ENCODE data around the gene EIF4G1. TPM values are rescaled to one million over a fixed set of nuclear protein-coding genes. Genes with fewer than 3 reads are reported as not detected.

Gene EIF4G1, protein sequence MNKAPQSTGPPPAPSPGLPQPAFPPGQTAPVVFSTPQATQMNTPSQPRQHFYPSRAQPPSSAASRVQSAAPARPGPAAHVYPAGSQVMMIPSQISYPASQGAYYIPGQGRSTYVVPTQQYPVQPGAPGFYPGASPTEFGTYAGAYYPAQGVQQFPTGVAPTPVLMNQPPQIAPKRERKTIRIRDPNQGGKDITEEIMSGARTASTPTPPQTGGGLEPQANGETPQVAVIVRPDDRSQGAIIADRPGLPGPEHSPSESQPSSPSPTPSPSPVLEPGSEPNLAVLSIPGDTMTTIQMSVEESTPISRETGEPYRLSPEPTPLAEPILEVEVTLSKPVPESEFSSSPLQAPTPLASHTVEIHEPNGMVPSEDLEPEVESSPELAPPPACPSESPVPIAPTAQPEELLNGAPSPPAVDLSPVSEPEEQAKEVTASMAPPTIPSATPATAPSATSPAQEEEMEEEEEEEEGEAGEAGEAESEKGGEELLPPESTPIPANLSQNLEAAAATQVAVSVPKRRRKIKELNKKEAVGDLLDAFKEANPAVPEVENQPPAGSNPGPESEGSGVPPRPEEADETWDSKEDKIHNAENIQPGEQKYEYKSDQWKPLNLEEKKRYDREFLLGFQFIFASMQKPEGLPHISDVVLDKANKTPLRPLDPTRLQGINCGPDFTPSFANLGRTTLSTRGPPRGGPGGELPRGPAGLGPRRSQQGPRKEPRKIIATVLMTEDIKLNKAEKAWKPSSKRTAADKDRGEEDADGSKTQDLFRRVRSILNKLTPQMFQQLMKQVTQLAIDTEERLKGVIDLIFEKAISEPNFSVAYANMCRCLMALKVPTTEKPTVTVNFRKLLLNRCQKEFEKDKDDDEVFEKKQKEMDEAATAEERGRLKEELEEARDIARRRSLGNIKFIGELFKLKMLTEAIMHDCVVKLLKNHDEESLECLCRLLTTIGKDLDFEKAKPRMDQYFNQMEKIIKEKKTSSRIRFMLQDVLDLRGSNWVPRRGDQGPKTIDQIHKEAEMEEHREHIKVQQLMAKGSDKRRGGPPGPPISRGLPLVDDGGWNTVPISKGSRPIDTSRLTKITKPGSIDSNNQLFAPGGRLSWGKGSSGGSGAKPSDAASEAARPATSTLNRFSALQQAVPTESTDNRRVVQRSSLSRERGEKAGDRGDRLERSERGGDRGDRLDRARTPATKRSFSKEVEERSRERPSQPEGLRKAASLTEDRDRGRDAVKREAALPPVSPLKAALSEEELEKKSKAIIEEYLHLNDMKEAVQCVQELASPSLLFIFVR (N-terminal part only)
- 233 TPM in 2 replicates for total RNA-seq

GRCh38 chr3:184314363-184314699 lies at the start of gene EIF4G1:
TSS of gene EIF4G1 (plus strand) at chr3:184314606. CDS start at chr3:184315797, 1,191 bp downstream.

GRCh38 chr3:184275961-184276910 lies 38.2 kb upstream of the EIF4G1 start, which contains the start of gene ECE2:
TSS of gene ECE2 (plus strand) at chr3:184276022. CDS start at chr3:184276154, 132 bp downstream.

GRCh38 chr3:184298759-184299487 lies 15.5 kb upstream of the EIF4G1 start, which contains the start of gene PSMD2:
TSS of gene PSMD2 (plus strand) at chr3:184299241. CDS start at chr3:184299267, 26 bp downstream.

DNA sequence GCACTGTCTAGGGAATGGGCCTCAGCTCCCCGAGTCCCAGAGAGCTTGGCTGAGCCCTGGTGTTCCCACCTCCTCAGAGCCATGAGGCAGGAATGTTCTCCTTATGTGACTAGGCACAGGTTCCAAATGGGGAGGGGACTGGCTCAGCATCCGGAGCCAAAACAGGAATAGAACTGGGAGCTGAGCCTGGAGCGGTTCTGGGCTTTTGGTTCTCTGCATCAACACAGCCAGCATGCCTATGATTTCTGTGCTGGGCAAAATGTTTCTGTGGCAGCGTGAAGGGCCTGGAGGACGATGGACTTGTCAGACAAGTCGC lies 23.0 kb downstream of the EIF4G1 start, which contains the start of gene FAM131A:
FAM131A (plus strand) TSS at position 202 of the 316 bp plus-strand sequence; CDS start at position 233, 31 bp downstream.

DNA sequence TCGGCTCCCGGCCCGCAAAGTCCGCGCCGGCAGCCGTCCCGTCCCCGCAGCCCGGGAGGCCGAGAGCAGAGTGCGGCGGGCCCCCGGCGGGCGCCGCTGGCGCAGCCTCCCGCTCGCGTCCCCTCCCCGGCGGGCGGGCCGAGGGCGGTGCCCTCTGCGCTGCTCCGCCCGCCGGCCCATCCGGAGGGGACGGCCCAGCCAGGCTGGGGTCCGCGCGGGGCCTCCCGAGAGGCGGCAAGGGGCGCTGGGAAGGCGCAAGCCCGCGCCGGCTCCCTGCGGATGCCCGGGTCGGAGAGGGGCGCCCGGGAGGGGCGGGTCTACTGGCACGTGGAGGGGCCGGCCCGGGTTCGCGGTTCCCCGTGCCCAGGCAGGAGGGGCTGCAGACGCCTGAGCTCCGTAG lies 47.1 kb downstream of the EIF4G1 start, which contains the start of the genes CLCN2 and POLR2H:
CLCN2 (minus strand) TSS at position 74 of the 400 bp plus-strand sequence. CDS start 126 bp downstream, outside the sequence.
POLR2H (plus strand) TSS at position 179 of the 400 bp plus-strand sequence. CDS start 1,783 bp downstream, outside the sequence.

DNA sequence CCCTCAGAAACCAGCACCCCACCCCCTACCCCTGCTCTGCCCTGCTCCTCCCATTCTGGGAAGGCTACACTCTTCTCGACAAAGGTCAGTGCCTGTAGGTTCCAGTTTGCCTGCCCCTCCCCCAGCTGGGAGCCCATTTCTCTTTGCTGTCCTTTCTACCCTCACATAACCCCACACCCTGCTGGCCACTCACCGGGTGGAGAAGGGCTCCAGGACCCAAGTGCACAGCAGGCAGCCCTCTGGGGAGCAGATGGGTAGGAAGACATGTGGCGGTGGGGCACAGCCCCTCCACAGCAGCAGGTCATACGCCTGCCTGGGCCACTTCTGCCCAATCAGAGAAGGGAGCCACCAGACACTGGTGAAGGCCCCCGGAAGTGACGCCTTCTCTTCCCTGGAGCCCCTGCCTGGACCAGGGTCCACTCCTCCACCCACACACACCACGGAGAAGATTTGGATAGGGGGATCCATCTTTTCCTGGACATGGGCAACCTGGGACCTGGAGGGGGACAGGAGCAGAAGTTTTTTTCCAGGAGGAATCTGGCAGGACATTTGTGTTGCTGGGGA lies 63.6 kb downstream of the EIF4G1 start, which contains the start of gene THPO:
THPO (minus strand) TSS at position 326 of the 564 bp plus-strand sequence. CDS start 1,948 bp downstream, outside the sequence.

DNA sequence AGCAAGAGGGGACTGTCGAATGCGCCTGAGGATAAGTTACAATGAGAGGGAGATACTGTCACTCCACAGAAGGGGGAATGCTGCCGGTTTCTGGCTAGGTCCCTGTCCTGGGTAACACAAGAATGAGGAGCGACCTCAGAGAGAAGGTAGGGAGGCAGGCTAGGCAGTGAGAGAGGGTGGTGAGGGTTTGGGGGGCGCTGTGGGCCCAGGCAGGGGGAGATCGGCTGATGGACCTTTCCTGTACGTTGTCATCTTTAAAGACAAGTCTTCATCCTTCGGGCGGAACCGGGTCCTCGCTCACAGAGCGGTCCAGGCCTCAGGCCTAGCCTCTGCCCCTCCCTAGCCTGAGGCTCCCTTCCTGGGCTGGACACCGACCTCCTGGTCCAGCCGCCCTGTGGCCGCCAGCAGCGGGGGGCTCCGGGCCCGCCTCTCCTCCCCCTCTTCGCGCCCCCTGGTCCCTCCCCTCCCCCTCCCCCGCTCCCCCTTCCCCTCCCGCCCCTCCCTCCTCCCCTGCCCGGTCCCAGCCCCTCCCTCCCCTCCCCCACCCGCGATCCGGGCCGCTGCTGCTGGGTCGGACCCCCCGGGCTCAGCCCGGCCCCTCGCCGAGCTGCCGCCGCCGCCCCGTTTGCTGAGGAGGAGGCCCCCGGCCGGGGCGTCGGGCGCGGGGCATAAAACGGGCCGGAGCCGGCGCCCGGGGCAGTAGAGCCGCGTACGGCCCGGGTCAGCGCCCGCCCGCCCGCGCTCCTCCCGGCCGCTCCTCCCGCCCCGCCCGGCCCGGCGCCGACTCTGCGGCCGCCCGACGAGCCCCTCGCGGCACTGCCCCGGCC lies 65.2 kb downstream of the EIF4G1 start, which contains the start of gene CHRD:
CHRD (plus strand) TSS at position 697 of the 827 bp plus-strand sequence. CDS start 265 bp downstream, outside the sequence.

Small RNA genes within 50 kb of the gene (small RNA-seq; reads per million reads assigned to genes)
- 907 reads per million, percentile 99 among the genes with 10 or more reads in this experiment for gene SNORD66

Other genes with a start within 250 kb of the EIF4G1 start
- not detected in 2 replicates for gene HTR3E, start 217.5 kb upstream of the EIF4G1 start, total RNA-seq
- 26.8 and 27.6 TPM in 2 replicates for gene EIF2B5, start 179.2 kb upstream of the EIF4G1 start, total RNA-seq
- gene DVL3, start 159.2 kb upstream of the EIF4G1 start, total RNA-seq: 23.5 and 27.4 TPM in 2 replicates
- 386 and 454 TPM in 2 replicates for gene AP2M1, start 139.8 kb upstream of the EIF4G1 start, total RNA-seq
- gene ABCF3, start 128.4 kb upstream of the EIF4G1 start, total RNA-seq: 34.4 and 35.1 TPM in 2 replicates
- gene VWA5B2, start 85.0 kb upstream of the EIF4G1 start, total RNA-seq: not detected in 2 replicates
- gene ALG3, start 65.6 kb upstream of the EIF4G1 start, total RNA-seq: 26.4 and 30.1 TPM in 2 replicates
- 2.0 and 2.4 TPM in 2 replicates for gene EEF1AKMT4, start 64.9 kb upstream of the EIF4G1 start, total RNA-seq
- not detected in 2 replicates for gene CAMK2N2, start 53.1 kb upstream of the EIF4G1 start, total RNA-seq
- not detected in 2 replicates for gene ECE2, start 38.6 kb upstream of the EIF4G1 start, total RNA-seq
- gene PSMD2, start 15.4 kb upstream of the EIF4G1 start, total RNA-seq: 218 and 257 TPM in 2 replicates
- gene FAM131A, start 23.0 kb downstream of the EIF4G1 start, total RNA-seq: 13.1 and 14.9 TPM in 2 replicates
- gene CLCN2, start 47.0 kb downstream of the EIF4G1 start, total RNA-seq: 3.1 and 4.6 TPM in 2 replicates
- gene POLR2H, start 47.1 kb downstream of the EIF4G1 start, total RNA-seq: 57.0 and 86.0 TPM in 2 replicates
- 0.76 and 0.78 TPM in 2 replicates for gene THPO, start 63.6 kb downstream of the EIF4G1 start, total RNA-seq
- gene CHRD, start 65.4 kb downstream of the EIF4G1 start, total RNA-seq: 1.7 and 4.7 TPM in 2 replicates
- gene EPHB3, start 247.2 kb downstream of the EIF4G1 start, total RNA-seq: 8.5 and 10.1 TPM in 2 replicates